Adrenal gland (tissue), 12 donors: ENCODE results near the gene CCDC28B. TPM values are rescaled to one million over a fixed set of nuclear protein-coding genes. Genes with fewer than 3 reads are reported as not detected.

Source experiments
- DNase-seq, 7 donors: peaks; one replicate each; pipeline ENCODE4 v3.0.0-alpha.2; 2019 to 2020
- H3K27ac ChIP-seq, 5 donors: fragments of 200-600 bp; sonication (generic) in 4 of 5; 1 replicate in 3 of 5; 2 replicates in 2 of 5; pipeline versions ENCODE4 v1.5.1 to v1.8.0; 2016 to 2020; ENCODE audit warnings: mild to moderate bottlenecking in 1 of 5
- H3K27me3 ChIP-seq: fragments of 200-600 bp; 2 replicates; pipeline ENCODE4 v1.8.0; 2021
- H3K36me3 ChIP-seq, 2 donors: fragments of 200-600 bp; replicated peaks in 1 of 2; 1 replicate in 1 of 2; 2 replicates in 1 of 2; pipeline versions ENCODE4 v1.5.1 to v1.8.0; 2018 to 2022
- H3K4me1 ChIP-seq, 2 donors: fragments of 200-600 bp; replicated peaks in 1 of 2; 1 replicate in 1 of 2; 2 replicates in 1 of 2; pipeline versions ENCODE4 v1.5.1 to v1.8.0; 2018 to 2021
- H3K4me3 ChIP-seq, 4 donors: fragments of 200-600 bp; sonication (generic) in 3 of 4; one replicate each; pipeline ENCODE4 v1.5.1; 2016 to 2018
- H3K9me3 ChIP-seq, 3 donors: fragments of 200-600 bp; sonication (generic) in 1 of 3; replicated peaks in 1 of 3; 1 replicate in 2 of 3; 2 replicates in 1 of 3; pipeline versions ENCODE4 v1.5.1 to v1.8.0; 2016 to 2021
- CTCF ChIP-seq, 6 experiments: fragments of 450-650 bp in 4 of 6; fragments of 200-600 bp in 2 of 6; sonication (generic) in 1 of 6; IDR thresholded peaks; 1 replicate in 5 of 6; 2 replicates in 1 of 6; pipeline versions ENCODE4 v1.5.1 to v1.8.0; 2016 to 2021; ENCODE audit warnings: antibody characterized with exemption in 6 of 6, mild to moderate bottlenecking in 2 of 6, moderate library complexity in 1 of 6
- POLR2A ChIP-seq, 2 donors: fragments of 450-650 bp; IDR thresholded peaks; one replicate each; pipeline ENCODE4 v1.6.1; 2017; ENCODE audit warnings: antibody characterized with exemption in 2 of 2, mild to moderate bottlenecking in 2 of 2, moderate library complexity in 1 of 2
- WGBS, 4 donors: extraction: QIAGEN DNeasy Blood & Tissue Kit in 2 of 4; methylation state at CpG; one replicate each; pipeline versions ENCODE4 v1.1.5 to v1.1.7; 2013 to 2017; 5-methylcytosine and 5-hydroxymethylcytosine counted together
- intact Hi-C, 2 donors: fragments of 100-400 bp; cut with DNase I; formaldehyde crosslinking; loops; one replicate each; pipeline versions ENCODE4 v1.14.1 to v1.15.0; 2022 to 2023
- polyA plus RNA-seq, 3 donors: library from polyadenylated mRNA; stranded (reverse); fragments of 200-250 nt in 2 of 3; fragments of 350-450 nt in 1 of 3; fragmentation: Illumina TruSeq in 1 of 3; extraction: RNeasy Lipid Tissue Mini Kit (QIAGEN cat#74804) in 1 of 3; gene quantifications; one replicate each; pipeline ENCODE4 v1.2.3, GENCODE V29; 2013 to 2014
- total RNA-seq, 9 donors: library from RNA; depleted of rRNA in 4 of 9; stranded (reverse); fragments of >200 nt in 4 of 9; fragments of 120-200 nt in 1 of 9; fragmentation: NEBNext Ultra II Directional in 1 of 9; extraction: Animal tissue kit (Norgen Biotek cat#: 25700) in 1 of 9; gene quantifications; one replicate each; pipeline versions ENCODE4 v1.1.0 to v1.2.4, GENCODE V29; 2013 to 2023
- donor health status: healthy with polysubstance abuse.
- donor health status: Bipolar disorder and iron deficiency.
- donor health status: DM: yes; HTN: yes; CAD: no.
- donor health status: DM: no; HTN: no; CAD: no.
- donor health status: DM: no; HTN: no; CAD: no.
- donor health status: DM: yes; HTN: yes; CAD: no.

Gene CCDC28B
- total and polyA plus RNA-seq, 12 donors: 3.4 to 47.7 (median 21.4) TPM

- peak in 6 of 7 donors; percentile 64 to 87 (median 76) for DNase-seq
- Histone ChIP-seq H3K27ac (peak overlapping the region in 4 of 5 donors; percentile 70 to 90 (median 82)), H3K4me3 (peak overlapping the region in 1 of 4 donors; percentile 77), H3K9me3 (no peaks in the 10 kb centered on the region), H3K4me1 (peaks cover 35 to 45% of the 10 kb centered on the region in 2 donors), H3K36me3 (peaks cover 0 to 37% of the 10 kb centered on the region in 2 donors), H3K27me3 (no peaks in the 10 kb centered on the region)
- no peak for TF ChIP-seq CTCF (IDR thresholded peaks at IDR 0.05)
- peak in 1 of 2 donors; percentile 1 for TF ChIP-seq POLR2A (IDR thresholded peaks at IDR 0.05)
- intact Hi-C loops: loop anchor here in 1 of 2 donors (5.0 kb wide), 1 partner anchor 48 kb away; the partner anchor contains the start of gene FAM167B
- WGBS, 4 donors: 39 to 67% (median 44%) methylated on average over 1 to 6 of the region's 6 CpGs
Measured at GRCh38 chr1:32199717-32200072, 700 bp upstream of the CCDC28B start.

- no peak for TF ChIP-seq CTCF (IDR thresholded peaks at IDR 0.05)
- TF ChIP-seq POLR2A (IDR thresholded peaks at IDR 0.05): no peak
- 0 to 5% (median 2%) methylated on average over 10 to 26 of the region's 26 CpGs for WGBS, 4 donors
- Histone ChIP-seq H3K9me3 (no peaks in the 10 kb centered on the region), H3K36me3 (peaks cover 0 to 22% of the 10 kb centered on the region in 2 donors), H3K27me3 (no peaks in the 10 kb centered on the region), H3K4me3 (peak overlapping the region in 2 of 4 donors; percentile 51 to 77), H3K27ac (peak overlapping the region in 4 of 5 donors; percentile 70 to 90 (median 82)), H3K4me1 (peaks cover 39 to 48% of the 10 kb centered on the region in 2 donors)
- DNase-seq: peak; percentile 66 to 86 (median 77)
- intact Hi-C loops: loop anchor here in 1 of 2 donors (5.0 kb wide), 1 partner anchor 46 kb away; the partner anchor contains the start of gene FAM167B
Measured at GRCh38 chr1:32201011-32201855, 838 bp downstream of the CCDC28B start.

GRCh38 chr1:32204943-32205361 is 4.6 kb downstream of the CCDC28B start:
- peak overlapping the region in 2 of 5 donors; percentile 26 to 32 for H3K27ac ChIP-seq

More at GRCh38 chr1:32204943-32205361, 4.6 kb downstream of the CCDC28B start:
- H3K36me3 ChIP-seq: no peaks in the 10 kb centered on the region
- no peaks in the 10 kb centered on the region for H3K9me3 ChIP-seq
- 28 to 70% (median 35%) methylated on average over 5 to 26 of the region's 26 CpGs for WGBS, 4 donors
- peaks cover 24 to 26% of the 10 kb centered on the region in 2 donors for H3K4me1 ChIP-seq
- TF ChIP-seq CTCF (IDR thresholded peaks at IDR 0.05) (no peak), POLR2A (IDR thresholded peaks at IDR 0.05) (no peak)
- DNase-seq: peak in 3 of 7 donors; percentile 19 to 69 (median 39)
- intact Hi-C loops: loop anchor here in 1 of 2 donors (5.0 kb wide), 1 partner anchor 42 kb away; the partner anchor contains the start of gene FAM167B
- peak overlapping the region in 2 of 4 donors; percentile 61 to 73 for H3K4me3 ChIP-seq
- no peaks in the 10 kb centered on the region for H3K27me3 ChIP-seq
